GM19239 (cell line): ENCODE measurements around the gene WNT7B.
"Not testable (repeated sequence)": the region's sequence is repeated elsewhere in the genome, so short reads cannot be mapped to it uniquely, and the experiment has no call there.

ENCODE experiments used
- DNase-seq: peaks from one replicate; pipeline ENCODE4 v3.0.0; 2011; ENCODE audit warnings: low spot score; ENCODE audit not compliant: insufficient read length
- FAIRE-seq: peaks from 2 replicates; lab custom pipeline; 2011; peaks lifted over from hg19 to GRCh38; lab: Jason Lieb, UNC

Gene WNT7B

GRCh38 chr22:46008836-46009596 is 32.1 kb upstream of the WNT7B start:
- FAIRE-seq (no peak), DNase-seq (no peak)

DNA sequence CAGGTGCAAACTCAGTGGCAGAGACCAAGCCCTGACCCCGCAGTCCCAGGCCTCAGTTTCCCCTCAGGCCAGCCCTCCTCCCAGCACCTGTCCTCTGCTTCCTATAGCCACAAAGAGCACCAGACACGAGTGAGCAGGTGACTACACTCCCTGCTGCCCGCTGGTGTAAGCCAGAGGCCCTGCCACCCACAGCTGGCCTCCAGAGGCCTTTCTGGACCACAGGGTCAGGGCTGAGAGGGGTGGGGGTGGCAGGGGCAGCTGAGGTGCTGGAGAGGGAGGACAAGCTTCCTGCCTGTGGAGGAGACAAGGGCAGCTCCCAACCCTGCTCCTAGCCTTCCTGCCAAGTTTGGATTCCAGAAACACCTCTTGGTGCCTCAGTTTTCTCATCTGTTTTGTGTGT is 31.3 kb upstream of the WNT7B start:
- FAIRE-seq (no peak), DNase-seq (no peak)

- FAIRE-seq = no peak
- no peak for DNase-seq
Observed at GRCh38 chr22:46007848-46008261, 30.9 kb upstream of the WNT7B start.

DNA sequence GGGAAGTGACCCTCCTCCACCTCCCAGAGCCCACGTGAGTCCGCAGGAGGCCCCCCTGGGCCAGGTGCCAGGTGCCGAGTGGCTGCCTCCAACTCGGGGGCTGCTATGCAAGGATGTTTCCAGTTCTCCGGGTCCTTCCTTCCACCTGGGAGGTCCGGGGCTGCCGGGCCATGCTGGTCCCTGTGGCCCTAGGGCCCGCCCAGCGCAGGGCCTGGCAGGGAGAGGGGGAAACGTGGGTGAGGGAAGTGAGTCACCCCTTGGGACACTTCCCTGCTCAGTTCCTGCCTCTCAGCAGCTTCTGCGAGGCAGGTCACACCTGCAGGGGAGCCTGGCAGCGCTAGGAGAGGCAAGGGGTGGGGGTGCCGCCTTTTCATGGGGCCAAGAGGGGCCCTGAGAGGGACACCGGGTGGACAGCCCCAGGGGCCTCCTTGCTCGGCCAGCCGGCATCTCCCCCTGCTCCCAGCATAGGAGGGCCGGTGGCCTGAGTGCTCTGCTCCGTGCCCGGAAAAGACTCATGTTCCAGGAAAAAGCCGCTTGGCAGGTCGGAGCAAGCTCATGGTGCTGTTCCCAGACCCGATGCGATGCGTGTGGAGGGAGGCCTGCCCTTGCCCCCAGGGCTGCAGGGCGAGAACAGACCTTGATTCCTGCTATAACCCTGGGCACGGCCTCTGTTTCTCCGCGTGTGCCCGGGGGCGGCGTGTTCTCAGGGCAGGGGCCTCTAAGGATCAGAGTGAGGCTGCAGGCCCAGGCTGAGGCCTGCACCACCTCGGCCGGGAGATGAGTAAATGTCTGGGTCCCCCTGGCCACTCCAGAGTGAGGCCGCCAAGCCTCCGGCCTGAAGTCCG is 30.3 kb upstream of the WNT7B start:
- FAIRE-seq = no peak
- DNase-seq = no peak

DNA sequence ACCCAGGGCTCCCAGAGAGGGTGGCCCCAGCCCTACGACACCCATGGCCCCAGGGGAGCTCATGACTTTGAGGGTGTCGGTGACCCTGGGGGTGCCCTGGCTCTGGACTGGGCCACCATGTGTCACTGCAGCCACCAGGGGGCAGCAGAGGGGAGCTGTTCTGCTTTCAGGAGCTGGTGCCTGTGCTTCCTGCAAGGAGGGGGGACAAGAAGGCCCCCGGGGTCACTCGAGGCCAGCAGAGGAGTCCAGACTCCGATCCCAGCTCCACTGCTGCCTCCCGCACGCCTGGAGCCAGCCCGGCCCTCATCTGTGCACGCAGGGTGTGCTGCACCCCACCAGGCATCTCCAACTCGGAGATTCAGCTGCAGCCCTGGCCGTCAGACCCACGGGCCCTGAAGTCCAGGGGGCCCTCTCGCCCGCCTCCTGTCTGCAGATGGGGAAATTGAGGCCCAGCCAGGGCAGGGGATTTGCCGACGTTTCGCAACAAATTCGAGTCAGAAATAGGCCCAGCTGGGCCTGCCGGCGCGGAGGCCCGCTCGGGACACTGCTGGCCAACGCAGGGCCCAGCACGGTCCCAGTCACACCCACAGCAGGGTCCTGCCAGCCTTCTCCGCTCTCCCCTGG is 29.5 kb upstream of the WNT7B start:
- FAIRE-seq = peak; percentile 63

GRCh38 chr22:46005116-46005705 is 28.2 kb upstream of the WNT7B start:
- not testable (repeated sequence) for FAIRE-seq

More for the DNA sequence above, 29.5 kb upstream of the WNT7B start:
- DNase-seq = peak; percentile 98

DNA sequence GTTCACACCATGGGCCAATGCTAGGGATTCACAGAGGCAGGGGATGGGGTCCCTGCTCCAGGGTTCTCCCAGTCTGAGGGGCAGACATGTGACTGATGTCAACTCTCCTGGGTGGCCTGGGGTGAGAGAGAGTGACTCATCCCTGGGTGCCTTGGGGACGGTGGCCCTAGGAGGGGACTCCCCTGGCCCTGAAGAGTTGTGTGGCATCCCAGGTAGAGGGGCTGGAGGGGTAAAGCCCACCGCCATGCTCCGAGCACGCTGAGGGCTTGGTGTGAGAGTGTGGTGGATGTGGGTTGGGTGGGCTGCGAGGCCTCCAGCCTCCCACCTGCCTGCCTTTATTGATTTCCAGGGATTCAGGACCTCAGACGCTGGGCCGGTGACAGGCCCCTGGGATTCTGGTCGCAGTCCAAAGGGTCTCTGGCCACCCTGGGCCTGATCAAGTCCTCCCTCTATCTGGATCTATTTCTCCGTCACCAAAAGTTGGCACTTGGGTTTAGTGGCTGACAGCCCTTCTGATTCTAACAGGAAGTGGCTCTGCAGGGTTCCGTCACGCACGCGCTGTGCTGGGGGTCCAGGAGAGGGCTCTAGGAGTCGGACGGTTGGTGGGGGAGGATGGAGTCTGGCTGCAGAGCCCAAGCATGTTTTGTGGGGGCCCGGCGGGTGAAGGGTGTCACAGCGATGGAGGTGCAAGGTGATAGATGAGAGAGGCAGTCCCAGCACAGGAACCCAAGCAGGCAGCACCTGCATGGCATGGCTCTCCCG is 27.3 kb upstream of the WNT7B start:
- FAIRE-seq (no peak), DNase-seq (no peak)

More at GRCh38 chr22:46005116-46005705, 28.2 kb upstream of the WNT7B start:
- not testable (repeated sequence) for DNase-seq

GRCh38 chr22:46003271-46004091 is 26.5 kb upstream of the WNT7B start:
- FAIRE-seq = no peak
- no peak for DNase-seq

GRCh38 chr22:46002757-46003270 is 25.9 kb upstream of the WNT7B start:
- FAIRE-seq = no peak
- no peak for DNase-seq

DNA sequence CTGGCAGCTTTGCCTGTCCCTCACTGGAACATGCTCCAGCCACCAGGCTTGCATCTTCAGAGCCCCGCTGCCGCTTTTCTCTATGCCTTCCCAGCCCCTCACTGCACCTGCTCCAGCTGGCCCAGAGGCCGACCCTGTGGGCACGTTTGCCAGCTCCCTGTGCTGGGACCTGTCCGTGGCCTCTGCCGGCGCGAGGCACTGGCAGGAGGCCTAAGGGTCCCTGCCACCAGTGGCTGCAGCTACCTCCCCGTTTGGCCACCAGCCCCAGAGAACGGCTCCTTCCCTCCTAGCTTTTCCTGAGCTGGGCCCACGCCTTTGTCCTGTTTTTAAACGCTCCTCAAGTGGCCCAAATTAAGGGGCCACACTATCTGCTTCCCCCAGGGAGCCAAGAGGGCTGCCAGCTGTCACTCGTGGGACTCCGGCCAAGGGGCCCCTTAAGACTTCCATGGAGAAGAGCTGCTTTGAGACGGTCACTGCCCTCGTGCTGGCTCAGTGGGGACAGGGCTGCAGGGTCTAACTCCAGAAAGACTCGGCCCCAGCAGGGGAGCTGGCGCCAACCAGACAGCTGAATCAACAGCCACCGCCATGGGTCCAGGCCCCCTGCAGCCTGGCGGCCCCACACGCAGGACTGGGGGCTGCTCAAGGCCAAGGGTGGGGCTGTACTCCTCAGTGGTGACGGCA is 24.6 kb upstream of the WNT7B start:
- DNase-seq = no peak
- no peak for FAIRE-seq

DNA sequence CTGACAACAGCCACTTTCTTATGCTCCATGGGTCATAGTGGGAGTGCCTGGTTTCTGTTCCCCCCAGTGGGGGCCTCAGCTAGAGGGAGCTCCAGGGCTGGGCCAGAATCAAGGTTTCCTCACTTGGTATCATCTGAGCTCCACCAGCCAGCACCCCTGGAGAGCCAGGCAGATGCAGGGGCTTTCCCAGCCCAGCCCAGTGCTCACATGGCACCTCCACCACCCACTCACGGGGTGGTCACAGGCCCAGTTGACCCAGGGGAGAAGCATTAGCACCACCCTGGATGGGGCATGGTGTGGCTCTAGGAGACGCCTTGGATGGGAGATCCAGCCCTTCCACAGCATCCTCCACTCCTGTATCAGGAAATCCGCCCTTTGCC is 24.1 kb upstream of the WNT7B start:
- no peak for FAIRE-seq
- no peak for DNase-seq

DNA sequence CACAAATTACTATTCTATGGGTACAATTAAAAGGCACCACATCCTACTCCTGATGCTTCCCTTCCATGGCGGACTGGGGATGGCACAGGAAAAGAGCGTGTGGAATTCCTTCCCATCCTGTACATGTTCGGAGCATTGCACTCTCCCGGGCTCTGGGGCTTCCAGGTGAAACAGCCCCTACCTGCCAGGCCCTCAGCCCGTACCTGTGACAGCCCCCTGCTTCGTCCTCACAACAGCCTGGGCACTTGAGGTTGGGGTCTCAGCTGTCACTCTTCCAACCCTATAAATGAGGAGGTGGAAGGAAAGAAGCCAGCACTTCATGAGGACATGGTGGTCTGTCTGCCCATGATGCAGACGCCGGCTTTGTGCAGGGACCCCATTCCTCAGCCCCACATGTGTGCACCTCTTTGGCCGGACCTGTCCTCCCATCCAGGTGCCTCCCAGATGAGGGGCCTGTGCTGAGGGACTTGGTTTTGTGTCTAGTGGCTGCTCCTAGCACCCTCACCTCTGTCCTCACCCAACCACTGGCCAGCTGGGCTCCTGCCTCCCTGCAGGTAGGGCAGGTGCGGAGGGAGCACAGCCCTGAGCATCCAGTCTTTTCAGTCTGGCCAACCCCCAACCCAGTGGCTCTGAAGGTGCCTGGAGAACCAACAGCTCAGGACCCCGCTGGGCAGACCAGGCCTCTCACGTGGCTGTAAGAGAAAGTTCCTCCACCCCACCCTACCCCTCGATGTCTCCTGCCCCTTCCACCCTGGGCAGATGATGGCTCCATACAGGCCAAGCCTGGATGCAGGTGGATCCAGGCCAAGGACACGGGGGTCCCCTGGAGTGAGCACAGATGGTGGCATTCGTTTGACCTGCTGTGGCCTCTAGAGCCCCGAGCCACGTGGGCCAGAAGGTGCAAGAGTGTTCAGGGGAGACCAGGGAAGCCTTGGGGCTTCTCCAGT is 23.4 kb upstream of the WNT7B start:
- FAIRE-seq = no peak

GRCh38 chr22:45999379-45999971 is 22.5 kb upstream of the WNT7B start:
- DNase-seq (no peak), FAIRE-seq (no peak)

More for the DNA sequence above, 23.4 kb upstream of the WNT7B start:
- DNase-seq = no peak

DNA sequence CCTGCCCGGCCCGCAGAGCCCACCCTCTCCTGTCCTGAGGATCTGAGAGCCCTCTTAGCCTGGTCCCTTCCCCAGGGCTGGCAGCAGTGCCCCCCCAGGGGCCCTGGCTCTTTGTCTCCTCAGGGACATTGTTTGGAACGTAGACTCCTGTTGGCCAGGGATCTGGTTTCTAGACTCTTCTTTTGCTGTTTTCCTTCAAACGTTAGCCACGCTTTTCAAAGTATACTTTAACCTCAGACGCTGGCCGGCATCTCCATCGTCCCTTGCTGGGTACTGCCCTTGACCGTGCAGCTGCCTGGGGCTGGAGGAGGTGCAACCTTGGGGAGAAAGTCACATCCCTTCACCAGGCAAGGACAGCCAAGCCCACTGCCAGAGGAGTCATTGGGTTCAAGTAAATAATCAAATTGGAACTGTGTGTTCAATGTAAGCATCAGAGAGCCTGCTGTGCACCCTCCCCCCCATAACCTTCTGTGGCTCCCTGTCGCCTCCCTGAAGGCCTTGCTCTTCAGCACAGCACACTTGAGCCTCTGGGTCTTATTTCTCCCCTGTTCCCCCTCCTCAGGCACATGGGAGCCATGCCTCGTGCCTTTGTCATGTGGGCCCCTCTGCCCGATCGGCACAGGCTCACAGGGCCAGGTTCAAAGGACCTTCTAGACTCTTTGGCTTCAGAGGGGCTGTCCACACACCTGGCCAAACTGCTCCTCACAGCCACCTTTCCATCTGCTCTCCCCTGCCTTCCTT is 21.8 kb upstream of the WNT7B start:
- FAIRE-seq (no peak), DNase-seq (no peak)

DNA sequence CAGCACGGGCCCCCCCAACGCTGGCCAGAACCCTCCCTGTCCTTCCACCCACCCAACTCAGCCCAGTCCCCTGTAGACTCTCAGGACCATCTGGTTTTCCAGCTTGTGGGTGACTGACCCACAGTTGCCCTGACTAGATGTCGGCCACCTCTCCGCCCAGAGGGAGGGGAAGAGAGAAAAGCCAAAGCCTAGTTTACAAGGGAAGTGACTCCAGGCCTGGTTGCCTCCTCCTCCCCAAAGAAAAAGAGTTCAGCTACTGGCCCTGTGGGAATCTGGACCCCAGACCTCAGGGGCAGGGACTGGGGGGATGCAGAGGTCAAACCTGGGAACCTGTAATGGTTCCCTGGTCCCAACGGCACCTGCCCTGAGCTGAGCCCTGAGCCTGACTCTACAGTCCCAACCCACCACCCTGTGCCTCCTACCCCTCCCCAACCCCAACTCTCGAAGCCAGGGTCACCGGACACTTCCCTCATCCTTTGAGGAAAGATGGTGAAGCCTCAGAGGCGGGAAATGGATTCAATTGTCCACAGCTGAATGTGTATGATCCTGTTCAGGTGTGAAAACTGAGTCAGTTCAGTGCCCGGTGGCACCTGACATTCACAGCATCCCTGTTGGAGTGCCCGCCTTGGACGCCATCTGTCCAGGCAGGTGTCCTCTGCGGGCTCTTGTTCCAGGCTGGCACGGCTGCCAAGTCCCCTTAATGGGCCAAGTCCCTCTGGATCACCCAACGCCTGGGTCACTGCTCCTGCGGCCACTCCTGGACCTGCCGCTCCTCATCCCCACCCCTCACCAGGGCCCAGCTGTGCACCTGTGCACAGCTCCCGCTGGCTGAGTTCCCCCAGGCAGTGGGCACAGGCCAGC is 21.0 kb upstream of the WNT7B start:
- DNase-seq = no peak

More for the DNA sequence above, 21.0 kb upstream of the WNT7B start:
- FAIRE-seq = no peak
